Measurements from ENCODE around the gene FAM184A. TPM values are rescaled to one million over a fixed set of nuclear protein-coding genes. Genes with fewer than 3 reads are reported as not detected.

Gene FAM184A
- total and polyA plus RNA-seq, 2 of the 8 experiments (the other 6 are each of a cell fraction or from before 2014, with no cell fraction given): 6.3 to 11.3 TPM

DNA sequence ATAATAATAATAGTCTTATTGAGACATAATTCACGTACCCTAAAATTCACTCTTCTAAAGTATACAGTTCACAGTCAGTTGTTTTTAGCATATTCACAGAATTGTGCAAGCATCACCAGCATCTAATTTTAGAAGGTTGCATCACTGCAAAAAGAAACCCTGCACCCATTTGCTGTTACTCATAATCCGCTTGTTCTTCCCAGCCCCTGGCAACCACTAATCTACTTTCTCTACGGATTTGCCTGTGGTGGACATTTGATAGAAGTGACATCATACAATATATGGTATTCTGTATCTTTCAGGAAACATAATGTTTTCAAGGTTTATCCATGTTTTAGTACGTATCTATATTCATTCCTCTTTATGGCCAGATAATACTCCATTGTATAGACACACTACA, 41.5 kb upstream of the FAM184A start (continued):
- TF ChIP-seq KDM5A (IDR thresholded peaks at IDR 0.05; ENCODE audit: low read length): no peak
- no peak for TF ChIP-seq SIN3A (conservative IDR thresholded peaks at IDR 0.05 in 1 of 2, IDR thresholded peaks at IDR 0.05 in 1 of 2; ENCODE audit: low read depth in 1 of 2, low read length in 2 of 2)
